ENCODE data around the gene TJP1.
"Not testable (repeated sequence)": the region's sequence is repeated elsewhere in the genome, so short reads cannot be mapped to it uniquely, and the experiment has no call there.

TJP1 gene

GRCh38 chr15:29749365-29750086 lies 72.7 kb downstream of the TJP1 start:
- DNase-seq = no peak

DNA sequence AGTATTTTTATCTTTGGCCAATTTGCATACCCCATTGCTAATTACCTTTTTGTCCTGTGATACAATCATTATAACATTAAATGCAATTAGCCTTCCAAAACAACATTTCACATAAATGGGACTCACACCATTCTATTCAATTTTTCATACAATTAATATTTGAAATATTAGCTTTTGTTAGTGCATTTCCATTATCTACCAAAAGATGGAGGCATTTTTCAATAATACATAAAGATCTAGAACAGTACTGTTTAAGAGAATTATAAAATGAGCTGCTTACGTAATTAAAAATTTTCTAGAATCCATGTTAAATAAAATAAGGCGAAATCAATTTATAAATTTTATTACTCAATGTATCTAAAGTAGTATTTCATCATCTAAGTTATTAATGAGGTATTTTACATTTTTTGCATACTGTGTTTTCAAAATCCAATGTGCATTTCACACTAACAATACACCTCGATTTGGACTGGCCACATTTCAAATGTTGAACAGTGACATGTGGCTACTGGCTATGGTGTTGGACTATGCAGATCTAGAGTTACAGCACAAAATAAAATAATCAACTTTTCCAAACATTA lies 74.3 kb downstream of the TJP1 start:
- DNase-seq = no peak

- no peak for DNase-seq
Observed at GRCh38 chr15:29743475-29743874, 78.8 kb downstream of the TJP1 start.

DNA sequence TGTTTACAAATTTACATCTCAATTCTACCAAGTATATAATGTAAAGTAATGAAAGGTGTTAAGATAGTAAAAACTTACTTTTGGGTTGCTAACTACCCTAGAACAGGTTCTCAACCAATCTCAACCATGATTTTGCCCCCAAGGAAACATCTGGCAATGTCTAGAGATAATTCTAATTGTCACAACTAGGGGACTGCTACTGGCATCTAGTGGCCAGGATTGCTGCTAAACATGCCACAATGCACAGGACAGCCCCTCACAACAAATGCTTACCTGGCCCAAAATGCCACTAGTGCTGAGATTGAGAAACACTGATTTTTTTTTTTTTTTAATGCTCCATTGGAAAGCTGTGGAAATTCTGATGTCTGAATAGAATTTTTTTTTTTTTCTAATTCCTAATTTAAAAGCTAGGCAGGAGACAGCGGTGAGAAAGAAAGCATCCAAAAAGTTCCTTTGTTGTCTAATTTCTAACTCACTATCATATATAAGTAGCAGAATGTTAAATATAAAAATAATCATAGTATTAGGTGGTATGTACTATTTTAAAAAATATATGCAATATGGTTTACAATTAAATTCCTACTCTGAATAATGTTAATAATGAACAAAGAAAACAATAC lies 81.5 kb downstream of the TJP1 start:
- DNase-seq = no peak

GRCh38 chr15:29736744-29737020 lies 85.6 kb downstream of the TJP1 start:
- no peak for DNase-seq

DNA sequence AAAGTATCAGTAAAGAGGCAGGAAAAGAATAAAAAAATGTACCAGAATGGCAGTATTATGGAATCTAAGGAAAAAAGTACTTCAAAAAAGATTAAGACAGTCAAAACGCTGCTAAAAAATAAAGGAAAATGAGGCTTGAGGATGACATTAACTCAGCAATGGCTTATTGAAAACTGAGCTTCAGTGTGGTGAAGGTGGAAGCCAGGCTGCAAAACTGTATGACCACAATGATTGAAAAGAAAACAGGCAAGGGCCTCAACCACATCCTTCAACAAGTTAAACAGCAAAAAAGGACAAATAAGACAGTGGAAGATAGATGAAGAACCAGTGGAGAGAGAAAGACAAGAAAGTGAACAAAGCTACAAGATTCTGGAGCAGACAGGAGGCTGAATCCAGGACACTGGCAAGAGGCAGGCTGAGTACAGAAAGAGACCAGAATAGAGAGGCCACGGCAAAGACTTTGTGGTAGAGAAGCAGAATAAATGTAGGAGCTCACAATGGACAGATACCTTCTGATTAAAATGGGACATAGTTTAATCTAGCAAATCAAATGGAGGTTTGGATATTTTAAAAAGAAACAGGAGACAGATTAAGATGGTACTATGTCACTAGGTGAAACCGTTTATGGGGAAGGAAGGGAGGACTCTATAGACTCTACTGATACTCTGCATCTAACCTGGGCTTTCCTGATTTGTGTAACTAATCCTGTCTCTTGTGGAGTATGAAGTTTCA lies 86.1 kb downstream of the TJP1 start:
- DNase-seq = no peak

DNA sequence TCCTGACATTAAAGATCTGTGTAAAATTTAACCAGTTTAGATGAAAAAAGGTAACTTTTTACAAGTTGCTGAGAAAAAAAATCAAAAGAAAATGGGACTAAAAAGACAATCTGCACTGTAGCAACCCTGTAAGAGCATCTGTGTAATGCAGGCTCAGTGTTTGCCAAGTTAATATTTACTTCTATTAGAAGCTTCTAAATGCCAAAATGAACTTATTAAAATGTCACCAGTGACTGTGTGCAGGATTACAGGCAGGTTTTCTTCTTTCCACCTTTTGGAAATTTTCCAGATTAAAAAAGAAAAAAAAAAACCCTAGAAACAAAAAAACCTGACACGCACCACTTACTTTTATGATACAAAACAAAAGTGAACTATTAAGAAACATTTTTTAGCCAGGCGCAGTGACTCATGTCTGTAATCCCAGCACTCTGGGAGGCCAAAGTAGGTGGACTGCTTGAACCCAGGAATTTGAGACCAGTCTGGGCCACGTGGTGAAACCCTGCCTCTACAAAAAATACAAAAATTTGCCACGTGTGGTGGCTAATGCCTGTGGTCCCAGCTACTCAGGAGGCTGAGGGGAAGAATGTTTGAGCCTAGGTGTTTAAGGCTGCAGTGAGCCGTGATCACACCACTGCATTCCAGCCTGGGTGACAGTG lies 87.2 kb downstream of the TJP1 start:
- DNase-seq = no peak

- DNase-seq = no peak
Observed at GRCh38 chr15:29731865-29732264, 90.4 kb downstream of the TJP1 start.

GRCh38 chr15:29730471-29730870 lies 91.8 kb downstream of the TJP1 start:
- DNase-seq = not testable (repeated sequence)

GRCh38 chr15:29728418-29728817 lies 93.8 kb downstream of the TJP1 start:
- DNase-seq = no peak

- DNase-seq = no peak
Observed at GRCh38 chr15:29727871-29728270, 94.4 kb downstream of the TJP1 start.

- DNase-seq = no peak
Observed at GRCh38 chr15:29726553-29726952, 95.7 kb downstream of the TJP1 start.

GRCh38 chr15:29724026-29724425 lies 98.2 kb downstream of the TJP1 start:
- no peak for DNase-seq

DNA sequence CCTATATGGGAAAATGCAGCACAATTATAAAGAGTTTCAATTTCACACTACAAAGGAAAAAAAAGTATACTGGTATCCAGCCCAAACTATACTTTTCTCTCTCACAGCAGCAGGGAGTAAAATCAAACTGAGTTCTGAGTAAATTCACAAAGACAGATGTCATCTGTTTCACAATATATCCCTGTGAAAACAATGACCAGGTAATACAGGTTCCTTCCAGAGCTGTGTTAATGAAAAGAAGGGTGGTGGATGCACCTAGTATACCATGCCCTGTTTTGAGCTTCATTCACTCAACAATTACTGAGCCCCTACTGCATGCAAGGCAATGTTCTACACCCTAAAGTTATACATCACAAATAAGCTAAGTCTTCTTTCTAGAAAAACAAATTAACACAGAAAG lies 108.5 kb downstream of the TJP1 start:
- no peak for DNase-seq

DNA sequence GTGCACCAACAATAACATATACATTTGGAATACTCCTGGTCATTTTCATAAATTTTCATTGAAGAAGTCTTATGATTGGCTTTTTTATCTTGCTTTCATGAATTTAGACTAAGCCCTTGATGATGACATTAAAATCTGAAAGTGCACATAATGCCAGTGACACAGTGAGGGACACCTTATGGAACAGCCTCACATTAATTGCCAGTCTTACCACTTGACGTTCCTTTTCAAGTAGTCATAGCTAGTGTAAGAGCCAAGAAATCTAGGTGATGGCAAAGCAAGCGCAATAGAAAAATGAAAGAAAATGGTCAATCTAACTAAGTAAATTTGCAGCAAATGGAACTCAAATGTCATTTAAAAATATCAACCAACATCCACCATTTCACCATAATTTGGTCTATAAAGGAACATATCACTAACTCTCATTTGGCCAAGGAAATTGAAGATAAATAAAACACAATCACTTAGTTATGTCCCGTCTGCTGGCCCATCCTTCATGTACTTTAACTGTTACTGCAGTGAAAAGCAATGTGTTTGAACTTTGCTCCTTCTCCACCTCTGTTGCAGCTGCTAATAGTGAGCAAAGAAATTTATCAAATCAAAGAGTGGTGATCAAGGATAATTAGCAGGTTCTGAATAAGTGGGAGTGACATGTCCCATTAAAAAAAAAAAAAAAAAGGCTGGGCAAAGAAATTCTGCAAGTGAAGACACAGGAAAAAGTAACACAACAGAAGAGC lies 110.0 kb downstream of the TJP1 start:
- no peak for DNase-seq

GRCh38 chr15:29711531-29711930 lies 110.7 kb downstream of the TJP1 start:
- DNase-seq = no peak

GRCh38 chr15:29708519-29708918 lies 113.7 kb downstream of the TJP1 start:
- no peak for DNase-seq

DNA sequence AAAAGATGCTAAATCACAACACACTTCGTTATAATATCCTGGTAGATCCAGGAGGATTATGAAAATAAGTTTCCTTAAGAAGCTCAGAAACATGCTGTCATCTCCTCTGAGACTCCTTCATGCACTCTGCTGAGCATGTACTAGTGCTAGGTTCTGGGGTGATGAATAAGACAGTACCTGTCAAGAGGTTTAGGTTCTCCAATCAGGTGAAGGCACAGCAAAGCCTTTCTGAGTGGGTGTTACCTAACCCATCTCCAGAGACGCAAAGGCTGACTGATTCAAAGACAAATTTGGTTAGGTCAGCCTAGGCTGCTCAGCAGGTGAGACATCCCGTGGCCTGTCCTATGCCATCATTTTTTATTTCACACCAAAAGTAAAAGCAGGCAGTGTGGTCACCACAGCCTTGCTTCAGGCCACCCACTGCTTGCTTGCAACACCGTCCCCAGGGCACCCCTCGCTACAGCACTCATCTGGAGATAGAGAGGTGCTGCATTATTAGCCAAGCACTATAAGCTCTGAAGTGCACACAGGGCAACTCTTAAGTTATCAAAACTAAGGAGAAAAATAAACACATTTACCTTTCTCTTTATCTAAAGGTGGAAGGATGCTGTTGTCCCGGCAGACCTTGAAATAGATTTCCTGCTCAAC lies 117.2 kb downstream of the TJP1 start:
- DNase-seq = no peak

DNA sequence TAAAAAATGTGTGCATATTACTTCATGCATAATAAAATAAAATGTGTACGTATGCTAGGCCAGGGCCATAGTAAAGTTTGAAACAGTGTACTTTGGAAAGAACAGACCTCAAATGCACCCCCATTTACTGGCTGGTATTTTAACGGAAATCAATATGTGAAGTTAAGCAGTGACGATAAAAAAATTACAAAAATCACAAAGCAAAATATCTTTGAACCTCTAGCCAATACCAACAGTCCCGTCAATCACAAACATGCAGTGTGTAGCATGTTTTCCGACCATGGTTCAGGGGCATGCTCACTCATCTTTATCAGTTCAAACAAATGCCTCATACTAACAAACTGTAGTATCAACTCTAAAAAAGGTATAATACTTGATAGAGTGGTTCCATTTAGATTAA lies 121.1 kb downstream of the TJP1 start:
- no peak for DNase-seq

GRCh38 chr15:29700296-29700695 lies 122.0 kb downstream of the TJP1 start:
- no peak for DNase-seq

DNA sequence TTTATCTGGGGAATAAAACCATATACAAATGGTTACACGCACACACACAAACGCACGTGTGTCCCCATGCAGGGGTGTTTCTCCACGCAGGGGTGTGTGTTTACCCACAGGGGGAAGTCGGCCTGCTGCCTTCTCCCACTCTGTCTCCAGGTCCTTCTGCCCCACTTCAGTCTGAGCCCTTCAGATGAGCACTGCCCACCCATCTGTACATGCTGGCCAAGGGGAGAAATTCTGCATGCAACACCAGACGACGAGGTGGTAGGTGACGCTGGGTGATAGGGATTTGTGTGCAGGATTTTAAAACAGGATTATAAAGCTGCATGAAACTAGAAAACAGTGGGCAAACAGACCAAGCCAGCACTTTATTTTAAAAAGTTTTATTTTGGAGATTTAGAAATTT lies 122.5 kb downstream of the TJP1 start:
- DNase-seq = no peak

GRCh38 chr15:29698030-29698701 lies 124.1 kb downstream of the TJP1 start:
- DNase-seq = no peak
